MM.1S (cell line): ENCODE measurements around the gene NBAS.

Experiments used
- DNase-seq: peaks from one replicate; pipeline ENCODE4 v3.0.0-alpha.2; 2015
- H2AFZ ChIP-seq: fragments of 300-600 bp; sonication (generic); 2 replicates; pipeline ENCODE4 v1.6.0; 2016; ENCODE audit warnings: antibody characterized with exemption, low read length
- H3F3A ChIP-seq: fragments of 300-600 bp; sonication (generic); 2 replicates; pipeline ENCODE4 v1.6.1; 2016; ENCODE audit warnings: mild to moderate bottlenecking, antibody characterized with exemption, low read length, moderate library complexity, mixed read lengths; ENCODE audit not compliant: insufficient read depth
- H3K27ac ChIP-seq: fragments of 300-600 bp; sonication (generic); 2 replicates; pipeline ENCODE4 v1.5.1; 2016; ENCODE audit warnings: mild to moderate bottlenecking, low read length
- H3K27me3 ChIP-seq: fragments of 300-600 bp; sonication (generic); replicated peaks from 2 replicates; pipeline ENCODE4 v1.6.0; 2016; ENCODE audit warnings: low read length; ENCODE audit not compliant: insufficient read depth
- H3K36me3 ChIP-seq: fragments of 300-600 bp; sonication (generic); replicated peaks from 2 replicates; pipeline ENCODE4 v1.6.1; 2016; ENCODE audit warnings: mild to moderate bottlenecking, low read length, mixed read lengths; ENCODE audit not compliant: insufficient read depth
- H3K4me1 ChIP-seq: fragments of 300-600 bp; sonication (generic); 2 replicates; pipeline ENCODE4 v1.6.1; 2016; ENCODE audit warnings: low read length, mixed read lengths
- H3K4me2 ChIP-seq: fragments of 300-600 bp; sonication (generic); 2 replicates; pipeline ENCODE4 v1.6.0; 2016; ENCODE audit warnings: low read depth, low read length
- H3K4me3 ChIP-seq: fragments of 300-600 bp; sonication (generic); 2 replicates; pipeline ENCODE4 v1.5.1; 2016; ENCODE audit warnings: low read length, mixed read lengths
- H3K79me2 ChIP-seq: fragments of 300-600 bp; sonication (generic); 2 replicates; pipeline ENCODE4 v1.6.1; 2016; ENCODE audit warnings: mixed run types, low read length, mixed read lengths
- H3K9ac ChIP-seq: fragments of 300-600 bp; sonication (generic); 2 replicates; pipeline ENCODE4 v1.6.1; 2016; ENCODE audit warnings: low read length, mixed read lengths
- H3K9me2 ChIP-seq: fragments of 300-600 bp; sonication (generic); replicated peaks from 2 replicates; pipeline ENCODE4 v1.6.1; 2016; ENCODE audit warnings: mild to moderate bottlenecking, low read length, mixed read lengths; ENCODE audit not compliant: insufficient read depth
- H3K9me3 ChIP-seq: fragments of 300-600 bp; sonication (generic); replicated peaks from 2 replicates; pipeline ENCODE4 v1.6.1; 2016; ENCODE audit warnings: mild to moderate bottlenecking, low read length, mixed read lengths; ENCODE audit not compliant: insufficient read depth
- H4K20me1 ChIP-seq: fragments of 300-600 bp; sonication (generic); 2 replicates; pipeline ENCODE4 v1.6.1; 2016; ENCODE audit warnings: mild to moderate bottlenecking, low read length, moderate library complexity, mixed read lengths; ENCODE audit not compliant: insufficient read depth
- EZH2 ChIP-seq: fragments of 300-600 bp; sonication (generic); optimal IDR thresholded peaks from 2 replicates; pipeline ENCODE3; 2017; ENCODE audit warnings: low read depth, mild to moderate bottlenecking, antibody characterized with exemption, low read length, mixed read lengths
- EZH2phosphoT487 ChIP-seq: fragments of 300-600 bp; sonication (generic); IDR thresholded peaks from 2 replicates; pipeline ENCODE4 v1.6.1; 2018; ENCODE audit warnings: antibody characterized with exemption, low read length
- TF ChIP-seq, protein P1 (sequence below): fragments of 300-600 bp; sonication (generic); IDR thresholded peaks from 2 replicates; pipeline ENCODE4 v1.5.1; 2016; ENCODE audit warnings: antibody characterized with exemption, low read length, mixed read lengths

Gene NBAS

GRCh38 chr2:15367715-15368114 lies 193.4 kb downstream of the NBAS start:
- no peaks in the 10 kb centered on the region for H3F3A ChIP-seq
- H3K27ac ChIP-seq = no peak overlapping the region
- H4K20me1 ChIP-seq = no peaks in the 10 kb centered on the region
- no peaks in the 10 kb centered on the region for H3K4me1 ChIP-seq
- H3K36me3 ChIP-seq = no peaks in the 10 kb centered on the region
- no peaks in the 10 kb centered on the region for H3K79me2 ChIP-seq
- TF ChIP-seq EZH2 = no peak
- TF ChIP-seq, protein P1, sequence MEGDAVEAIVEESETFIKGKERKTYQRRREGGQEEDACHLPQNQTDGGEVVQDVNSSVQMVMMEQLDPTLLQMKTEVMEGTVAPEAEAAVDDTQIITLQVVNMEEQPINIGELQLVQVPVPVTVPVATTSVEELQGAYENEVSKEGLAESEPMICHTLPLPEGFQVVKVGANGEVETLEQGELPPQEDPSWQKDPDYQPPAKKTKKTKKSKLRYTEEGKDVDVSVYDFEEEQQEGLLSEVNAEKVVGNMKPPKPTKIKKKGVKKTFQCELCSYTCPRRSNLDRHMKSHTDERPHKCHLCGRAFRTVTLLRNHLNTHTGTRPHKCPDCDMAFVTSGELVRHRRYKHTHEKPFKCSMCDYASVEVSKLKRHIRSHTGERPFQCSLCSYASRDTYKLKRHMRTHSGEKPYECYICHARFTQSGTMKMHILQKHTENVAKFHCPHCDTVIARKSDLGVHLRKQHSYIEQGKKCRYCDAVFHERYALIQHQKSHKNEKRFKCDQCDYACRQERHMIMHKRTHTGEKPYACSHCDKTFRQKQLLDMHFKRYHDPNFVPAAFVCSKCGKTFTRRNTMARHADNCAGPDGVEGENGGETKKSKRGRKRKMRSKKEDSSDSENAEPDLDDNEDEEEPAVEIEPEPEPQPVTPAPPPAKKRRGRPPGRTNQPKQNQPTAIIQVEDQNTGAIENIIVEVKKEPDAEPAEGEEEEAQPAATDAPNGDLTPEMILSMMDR = no peak
- no peak for TF ChIP-seq EZH2phosphoT487
- H2AFZ ChIP-seq = no peak overlapping the region
- DNase-seq = no peak
- no peak overlapping the region for H3K4me3 ChIP-seq
- H3K9me2 ChIP-seq = no peaks in the 10 kb centered on the region
- no peak overlapping the region for H3K4me2 ChIP-seq
- no peaks in the 10 kb centered on the region for H3K27me3 ChIP-seq
- H3K9me3 ChIP-seq = no peaks in the 10 kb centered on the region
- H3K9ac ChIP-seq = no peak overlapping the region

GRCh38 chr2:15367205-15367604 lies 193.9 kb downstream of the NBAS start:
- DNase-seq = no peak
- Histone ChIP-seq H3K9me3 (no peaks in the 10 kb centered on the region), H2AFZ (no peak overlapping the region), H3K4me3 (no peak overlapping the region), H3K9me2 (no peaks in the 10 kb centered on the region), H3K4me1 (no peaks in the 10 kb centered on the region), H3F3A (no peaks in the 10 kb centered on the region), H3K9ac (no peak overlapping the region), H3K27me3 (no peaks in the 10 kb centered on the region), H3K36me3 (no peaks in the 10 kb centered on the region), H3K79me2 (no peaks in the 10 kb centered on the region), H3K27ac (no peak overlapping the region), H4K20me1 (no peaks in the 10 kb centered on the region), H3K4me2 (no peak overlapping the region)
- TF ChIP-seq, protein P1 = no peak
- no peak for TF ChIP-seq EZH2phosphoT487
- no peak for TF ChIP-seq EZH2

DNA sequence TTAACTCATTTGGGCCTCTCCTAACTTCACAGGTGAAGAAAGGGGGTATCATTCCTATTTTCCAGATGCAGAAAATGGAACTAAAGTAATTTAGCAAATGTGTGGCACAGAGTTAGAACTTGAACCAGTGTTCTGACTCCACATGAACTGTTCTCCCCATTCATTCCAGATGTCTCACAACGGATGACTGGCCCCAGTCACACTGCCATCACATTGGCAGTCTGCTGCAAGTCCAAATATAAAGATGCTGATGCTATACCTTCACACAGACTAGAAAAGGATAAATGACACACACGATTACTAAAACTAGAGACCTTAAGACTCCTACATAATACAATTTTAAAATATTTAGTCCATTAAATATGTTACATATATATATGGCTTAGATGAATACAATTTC lies 195.7 kb downstream of the NBAS start:
- H3K79me2 ChIP-seq = no peaks in the 10 kb centered on the region
- no peak overlapping the region for H3K4me2 ChIP-seq
- H4K20me1 ChIP-seq = no peaks in the 10 kb centered on the region
- no peaks in the 10 kb centered on the region for H3K4me1 ChIP-seq
- no peak overlapping the region for H3K27ac ChIP-seq
- DNase-seq = no peak
- no peak overlapping the region for H3K9ac ChIP-seq
- H3K4me3 ChIP-seq = no peak overlapping the region
- no peaks in the 10 kb centered on the region for H3K36me3 ChIP-seq
- H3K27me3 ChIP-seq = no peaks in the 10 kb centered on the region
- no peaks in the 10 kb centered on the region for H3K9me3 ChIP-seq
- H3K9me2 ChIP-seq = no peaks in the 10 kb centered on the region
- TF ChIP-seq EZH2 = no peak
- TF ChIP-seq EZH2phosphoT487 = no peak
- TF ChIP-seq, protein P1 = no peak
- H3F3A ChIP-seq = no peaks in the 10 kb centered on the region
- H2AFZ ChIP-seq = no peak overlapping the region
